GM13977 (cell line): ENCODE measurements around the gene RAB6B.

Experiments used
- DNase-seq: peaks from one replicate; pipeline ENCODE4 v3.0.0; 2012; ENCODE audit warnings: low spot score
- CTCF ChIP-seq: IDR thresholded peaks from 2 replicates; pipeline ENCODE4 v1.5.1; 2012; ENCODE audit warnings: mild to moderate bottlenecking, control low read depth; ENCODE audit not compliant: insufficient read depth; ENCODE audit errors: extremely low read depth, missing control alignments
- in situ Hi-C: fragments of 300-500 bp; cut with MboI; formaldehyde crosslinking; loops from one replicate; pipeline ENCODE4 v1.12.0; 2022; ENCODE audit warnings: low sequenced_read_pairs, low pct_unique_long_range_greater_than_20kb, mixed read lengths, inconsistent platforms; ENCODE audit not compliant: unreplicated experiment

The RAB6B gene

GRCh38 chr3:133940536-133940935 is 44.9 kb upstream of the RAB6B start:
- TF ChIP-seq CTCF = no peak
- in situ Hi-C loops = loop anchor here (25.0 kb wide), 1 partner anchor 522 kb away; no protein-coding TSS in a partner anchor
- DNase-seq = no peak

GRCh38 chr3:133939463-133939835 is 43.8 kb upstream of the RAB6B start:
- DNase-seq = no peak
- TF ChIP-seq CTCF = no peak
- in situ Hi-C loops = loop anchor here (25.0 kb wide), 1 partner anchor 523 kb away; no protein-coding TSS in a partner anchor

GRCh38 chr3:133938770-133939462 is 43.2 kb upstream of the RAB6B start:
- in situ Hi-C loops = loop anchor here (25.0 kb wide), 1 partner anchor 523 kb away; no protein-coding TSS in a partner anchor
- TF ChIP-seq CTCF = peak; percentile 5
- no peak for DNase-seq

GRCh38 chr3:133937756-133938601 is 42.3 kb upstream of the RAB6B start:
- in situ Hi-C loops = loop anchor here (25.0 kb wide), 1 partner anchor 524 kb away; no protein-coding TSS in a partner anchor
- no peak for DNase-seq
- no peak for TF ChIP-seq CTCF

GRCh38 chr3:133937061-133937686 is 41.5 kb upstream of the RAB6B start:
- in situ Hi-C loops = loop anchor here (25.0 kb wide), 1 partner anchor 525 kb away; no protein-coding TSS in a partner anchor
- DNase-seq = no peak
- no peak for TF ChIP-seq CTCF
